H9 (cell line): ENCODE measurements around the gene POMGNT2. TPM values are rescaled to one million over a fixed set of nuclear protein-coding genes. Genes with fewer than 3 reads are reported as not detected.

Experiments used
- DNase-seq: peaks from one replicate; pipeline ENCODE4 v3.0.0-alpha.2; 2017
- H2AFZ ChIP-seq: one replicate; pipeline ENCODE4 v1.6.1; 2013; ENCODE audit warnings: mild to moderate bottlenecking, low read length, control low read depth, moderate library complexity
- H2AK5ac ChIP-seq: 2 replicates; pipeline ENCODE4 v1.6.1; 2013; ENCODE audit warnings: low read length, control low read depth, mixed read lengths; ENCODE audit not compliant: insufficient read length
- H2BK120ac ChIP-seq: one replicate; pipeline ENCODE4 v1.6.1; 2013; ENCODE audit warnings: low read depth, mild to moderate bottlenecking, low read length, control low read depth, inconsistent platforms; ENCODE audit not compliant: poor library complexity, severe bottlenecking
- H2BK12ac ChIP-seq: 2 replicates; pipeline ENCODE4 v1.6.1; 2013; ENCODE audit warnings: low read length, control low read depth, mixed read lengths, low read depth; ENCODE audit not compliant: insufficient read length
- H2BK15ac ChIP-seq: 2 replicates; pipeline ENCODE4 v1.6.1; 2013; ENCODE audit warnings: low read depth, low read length, control low read depth
- H2BK20ac ChIP-seq: one replicate; pipeline ENCODE4 v1.6.1; 2013; ENCODE audit warnings: low read depth, mild to moderate bottlenecking, low read length, control low read depth, inconsistent platforms; ENCODE audit not compliant: poor library complexity, severe bottlenecking
- H2BK5ac ChIP-seq: 2 replicates; pipeline ENCODE4 v1.6.1; 2013; ENCODE audit warnings: low read length, control low read depth, mixed read lengths; ENCODE audit not compliant: insufficient read length
- H3K14ac ChIP-seq: 2 replicates; pipeline ENCODE4 v1.6.1; 2013; ENCODE audit warnings: low read length, control low read depth; ENCODE audit not compliant: insufficient read depth
- H3K18ac ChIP-seq: 2 replicates; pipeline ENCODE4 v1.6.1; 2013; ENCODE audit warnings: low read depth, mild to moderate bottlenecking, mixed read lengths, low read length, control low read depth; ENCODE audit not compliant: insufficient read length
- H3K23ac ChIP-seq: 2 replicates; pipeline ENCODE4 v1.6.1; 2013; ENCODE audit warnings: low read length, control low read depth, mixed read lengths, low read depth; ENCODE audit not compliant: insufficient read length
- H3K23me2 ChIP-seq: 2 replicates; pipeline ENCODE4 v1.6.1; 2013; ENCODE audit warnings: low read depth, mild to moderate bottlenecking, mixed read lengths, low read length, control low read depth; ENCODE audit not compliant: insufficient read length, poor library complexity, severe bottlenecking
- H3K27ac ChIP-seq: 2 replicates; pipeline ENCODE4 v1.5.1; 2013; ENCODE audit warnings: low read length, control low read depth, mixed read lengths, low read depth; ENCODE audit not compliant: insufficient read length
- H3K27me3 ChIP-seq: 2 replicates; pipeline ENCODE4 v1.6.1; 2013; ENCODE audit warnings: low read length, control low read depth, inconsistent platforms; ENCODE audit not compliant: insufficient read depth
- H3K4ac ChIP-seq: 2 replicates; pipeline ENCODE4 v1.6.1; 2013; ENCODE audit warnings: low read depth, mild to moderate bottlenecking, control low read depth, inconsistent platforms, low read length, moderate library complexity
- H3K4me1 ChIP-seq: 2 replicates; pipeline ENCODE4 v1.6.1; 2013; ENCODE audit warnings: low read length, control low read depth, inconsistent platforms; ENCODE audit not compliant: insufficient read depth
- H3K4me2 ChIP-seq: 2 replicates; pipeline ENCODE4 v1.6.1; 2013; ENCODE audit warnings: low read length, control low read depth, mixed read lengths; ENCODE audit not compliant: insufficient read length, insufficient read depth
- H3K56ac ChIP-seq: 2 replicates; pipeline ENCODE4 v1.6.1; 2013; ENCODE audit warnings: low read depth, mild to moderate bottlenecking, mixed read lengths, low read length, control low read depth; ENCODE audit not compliant: insufficient read length
- H3K79me1 ChIP-seq: 2 replicates; pipeline ENCODE4 v1.6.1; 2013; ENCODE audit warnings: low read depth, mild to moderate bottlenecking, moderate library complexity, low read length, control low read depth, inconsistent platforms; ENCODE audit not compliant: insufficient read depth, poor library complexity, severe bottlenecking
- H3K79me2 ChIP-seq: 2 replicates; pipeline ENCODE4 v1.6.1; 2013; ENCODE audit warnings: low read length, control low read depth, inconsistent platforms; ENCODE audit not compliant: insufficient read depth
- H3K9ac ChIP-seq: 2 replicates; pipeline ENCODE4 v1.6.1; 2013; ENCODE audit warnings: low read length, control low read depth, mixed read lengths; ENCODE audit not compliant: insufficient read length; ENCODE audit errors: extremely low read depth
- H3K9me3 ChIP-seq: one replicate; pipeline ENCODE4 v1.6.1; 2013; ENCODE audit warnings: low read depth, low read length, inconsistent platforms; ENCODE audit not compliant: control insufficient read depth
- H3T11ph ChIP-seq: one replicate; pipeline ENCODE4 v1.6.1; 2013; ENCODE audit warnings: mild to moderate bottlenecking, low read length, control low read depth, inconsistent platforms
- H4K20me1 ChIP-seq: one replicate; pipeline ENCODE4 v1.6.1; 2013; ENCODE audit not compliant: control insufficient read depth, insufficient read length, insufficient read depth
- H4K5ac ChIP-seq: 2 replicates; pipeline ENCODE4 v1.6.1; 2013; ENCODE audit warnings: low read depth, mild to moderate bottlenecking, mixed read lengths, low read length, control low read depth; ENCODE audit not compliant: insufficient read length
- H4K8ac ChIP-seq: replicated peaks from 2 replicates; pipeline ENCODE4 v1.6.1; 2013; ENCODE audit warnings: low read length, control low read depth, mixed read lengths, low read depth; ENCODE audit not compliant: insufficient read length
- H4K91ac ChIP-seq: 2 replicates; pipeline ENCODE4 v1.6.1; 2013; ENCODE audit warnings: low read depth, mild to moderate bottlenecking, moderate library complexity, mixed read lengths, low read length, control low read depth; ENCODE audit not compliant: insufficient read length
- H3K27ac Mint-ChIP-seq, 3 experiments: 2 replicates in 2 of 3; 3 replicates in 1 of 3; pipeline ENCODE4 v1.8.0; 2020 to 2021; ENCODE audit warnings: mixed read lengths in 3 of 3, mild to moderate bottlenecking in 1 of 3, moderate library complexity in 1 of 3
- H3K27me3 Mint-ChIP-seq: 2 replicates; pipeline ENCODE4 v1.8.0; 2021; ENCODE audit warnings: low read depth, mild to moderate bottlenecking, moderate library complexity, mixed read lengths
- H3K36me3 Mint-ChIP-seq, 3 experiments: 2 replicates in 2 of 3; 3 replicates in 1 of 3; pipeline ENCODE4 v1.8.0; 2020 to 2021; ENCODE audit warnings: low read depth in 3 of 3, mixed read lengths in 3 of 3; ENCODE audit not compliant: insufficient read depth in 1 of 3
- H3K4me1 Mint-ChIP-seq, 2 experiments: 2 replicates each; pipeline ENCODE4 v1.8.0; 2020; ENCODE audit warnings: mixed read lengths in 2 of 2
- H3K4me3 Mint-ChIP-seq, 2 experiments: 2 replicates in 1 of 2; 3 replicates in 1 of 2; pipeline ENCODE4 v1.8.0; 2020 to 2021; ENCODE audit warnings: mild to moderate bottlenecking in 2 of 2, mixed read lengths in 2 of 2, moderate library complexity in 1 of 2
- H3K9me3 Mint-ChIP-seq, 2 experiments: 2 replicates in 1 of 2; 3 replicates in 1 of 2; pipeline ENCODE4 v1.8.0; 2020; ENCODE audit warnings: mild to moderate bottlenecking in 2 of 2, mixed read lengths in 2 of 2, moderate library complexity in 1 of 2
- WGBS: extraction: QIAGEN DNeasy Blood & Tissue Kit; methylation state at CpG from one replicate; pipeline ENCODE4 v1.1.7; 2013; ENCODE audit warnings: missing lambda C conversion rate, low lambda C conversion rate, mixed read lengths; ENCODE audit not compliant: insufficient read length; ENCODE audit errors: extremely low coverage; 5-methylcytosine and 5-hydroxymethylcytosine counted together
- total RNA-seq: library from RNA; stranded (reverse); gene quantifications from 2 replicates; pipeline ENCODE4 v1.2.1, GENCODE V29; 2021
- TF ChIP-seq, protein P1 (sequence below): fragments of 200-600 bp; sonication (generic); conservative IDR thresholded peaks from 3 replicates; pipeline ENCODE4 v1.8.0; 2021; ENCODE audit warnings: antibody characterized with exemption, mild to moderate bottlenecking

The POMGNT2 gene
- total RNA-seq, 1 experiment from 2014 or later, result 14.0 TPM

DNA sequence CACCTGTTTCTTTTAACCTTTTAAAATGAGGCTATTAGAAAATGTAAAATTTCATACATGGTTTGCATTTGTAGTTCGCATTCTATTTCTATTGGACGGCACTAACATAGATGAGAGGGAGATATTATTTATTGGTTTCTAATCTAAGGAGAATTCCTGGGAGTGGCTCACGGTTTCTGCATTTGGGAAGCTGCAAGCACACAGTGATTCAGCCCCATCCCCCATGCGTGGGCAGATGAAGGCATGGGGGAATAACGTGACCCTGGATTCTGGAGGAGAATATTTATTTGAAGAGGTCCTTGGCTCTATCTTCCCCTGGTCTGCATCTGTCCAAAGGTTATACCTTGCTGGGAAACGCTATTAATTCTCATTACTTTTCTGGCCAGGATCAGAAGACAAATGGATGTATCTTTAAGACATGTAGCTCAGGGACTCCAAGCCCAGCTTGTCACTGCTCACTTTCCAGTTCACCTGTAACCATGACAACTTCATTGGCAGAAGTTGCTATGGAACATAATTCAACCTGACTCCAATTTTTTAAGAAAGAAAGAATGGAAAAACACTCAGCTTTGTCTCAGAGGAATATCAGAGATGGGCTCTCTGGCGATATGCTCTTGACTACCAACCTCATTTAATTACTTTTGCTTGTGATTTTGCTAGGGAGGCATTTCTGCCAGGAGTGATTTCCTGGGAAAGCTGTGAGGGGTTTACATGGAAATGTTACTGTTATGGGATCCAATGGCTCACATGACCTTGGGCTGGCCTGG is 27.2 kb upstream of the POMGNT2 start:
- Histone ChIP-seq H3K27me3 (no peaks in the 10 kb centered on the region), H4K91ac (no peak overlapping the region), H2AFZ (no peak overlapping the region), H3K79me1 (no peaks in the 10 kb centered on the region), H3K23ac (no peak overlapping the region), H2BK120ac (no peak overlapping the region), H2AK5ac (no peak overlapping the region), H2BK12ac (no peak overlapping the region), H3K4me1 (no peaks in the 10 kb centered on the region), H3K23me2 (no peaks in the 10 kb centered on the region), H3K27ac (no peak overlapping the region), H4K20me1 (peaks cover 4% of the 10 kb centered on the region), H3K9me3 (no peaks in the 10 kb centered on the region), H3K9ac (no peak overlapping the region), H4K5ac (no peak overlapping the region), H3K4me2 (no peak overlapping the region), H3K79me2 (no peaks in the 10 kb centered on the region), H3K18ac (no peak overlapping the region), H3T11ph (no peak overlapping the region), H4K8ac (no peak overlapping the region), H3K56ac (no peak overlapping the region), H3K14ac (no peak overlapping the region), H2BK15ac (no peak overlapping the region), H2BK5ac (no peak overlapping the region), H2BK20ac (no peak overlapping the region), H3K4ac (no peak overlapping the region)
- DNase-seq, result no peak
- H3K4me1 Mint-ChIP-seq, result peaks cover 0 to 5% of the 10 kb centered on the region in 2 experiments; a peak in 1 of 4 replicates
- peaks cover 5% of the 10 kb centered on the region for H3K27me3 Mint-ChIP-seq
- H3K27ac Mint-ChIP-seq, result no peak overlapping the region
- no peaks in the 10 kb centered on the region for H3K9me3 Mint-ChIP-seq
- no CpG with 5 or more reads among the region's 7 CpGs for WGBS
- no peak overlapping the region for H3K4me3 Mint-ChIP-seq
- no peaks in the 10 kb centered on the region; a peak in 1 of 7 replicates for H3K36me3 Mint-ChIP-seq
- TF ChIP-seq, protein P1, sequence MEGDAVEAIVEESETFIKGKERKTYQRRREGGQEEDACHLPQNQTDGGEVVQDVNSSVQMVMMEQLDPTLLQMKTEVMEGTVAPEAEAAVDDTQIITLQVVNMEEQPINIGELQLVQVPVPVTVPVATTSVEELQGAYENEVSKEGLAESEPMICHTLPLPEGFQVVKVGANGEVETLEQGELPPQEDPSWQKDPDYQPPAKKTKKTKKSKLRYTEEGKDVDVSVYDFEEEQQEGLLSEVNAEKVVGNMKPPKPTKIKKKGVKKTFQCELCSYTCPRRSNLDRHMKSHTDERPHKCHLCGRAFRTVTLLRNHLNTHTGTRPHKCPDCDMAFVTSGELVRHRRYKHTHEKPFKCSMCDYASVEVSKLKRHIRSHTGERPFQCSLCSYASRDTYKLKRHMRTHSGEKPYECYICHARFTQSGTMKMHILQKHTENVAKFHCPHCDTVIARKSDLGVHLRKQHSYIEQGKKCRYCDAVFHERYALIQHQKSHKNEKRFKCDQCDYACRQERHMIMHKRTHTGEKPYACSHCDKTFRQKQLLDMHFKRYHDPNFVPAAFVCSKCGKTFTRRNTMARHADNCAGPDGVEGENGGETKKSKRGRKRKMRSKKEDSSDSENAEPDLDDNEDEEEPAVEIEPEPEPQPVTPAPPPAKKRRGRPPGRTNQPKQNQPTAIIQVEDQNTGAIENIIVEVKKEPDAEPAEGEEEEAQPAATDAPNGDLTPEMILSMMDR, result no peak
